Measurements from ENCODE around the gene FAM171A2.

Gene FAM171A2

DNA sequence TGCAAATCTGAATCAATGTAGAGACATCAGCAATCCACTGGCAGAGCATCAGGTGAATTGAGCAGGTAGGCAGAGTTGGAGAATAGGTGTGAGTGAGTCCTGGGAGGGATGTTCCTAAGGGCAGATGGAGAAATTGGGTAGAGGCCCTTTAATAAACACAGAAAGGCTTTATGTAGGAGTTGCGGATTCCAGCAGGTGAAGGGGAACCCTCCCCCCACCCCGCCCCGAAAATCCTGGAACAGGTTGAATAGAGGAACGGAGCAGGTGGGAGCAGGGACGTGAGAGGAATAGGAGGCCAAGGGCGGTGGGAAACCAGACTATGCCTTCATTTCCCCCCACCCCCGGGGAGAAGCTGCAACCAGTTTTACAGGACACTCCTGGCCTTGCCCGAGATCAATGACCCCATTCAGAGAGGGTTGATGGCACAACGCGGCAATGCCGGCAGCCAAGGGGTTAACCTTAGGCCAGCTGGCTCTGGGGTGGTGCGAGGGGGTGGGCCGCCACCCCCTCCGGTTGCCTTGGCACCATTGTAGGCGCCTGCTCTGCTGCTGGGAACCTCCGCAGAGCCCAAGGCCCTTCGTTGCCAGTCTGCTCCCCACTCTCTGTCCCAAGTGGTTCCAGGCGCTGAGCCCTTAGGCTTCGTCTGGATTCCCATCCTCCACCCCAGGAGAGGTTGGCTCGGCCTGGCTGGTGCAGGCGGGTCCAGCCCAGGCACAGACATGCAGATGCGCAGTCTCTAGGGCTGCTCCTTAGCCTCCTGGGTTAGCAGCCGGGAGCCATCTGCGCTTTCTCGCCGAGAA, 56.1 kb downstream of the FAM171A2 start:
- DNase-seq (ENCODE audit: low read depth, low spot score): no peak

DNA sequence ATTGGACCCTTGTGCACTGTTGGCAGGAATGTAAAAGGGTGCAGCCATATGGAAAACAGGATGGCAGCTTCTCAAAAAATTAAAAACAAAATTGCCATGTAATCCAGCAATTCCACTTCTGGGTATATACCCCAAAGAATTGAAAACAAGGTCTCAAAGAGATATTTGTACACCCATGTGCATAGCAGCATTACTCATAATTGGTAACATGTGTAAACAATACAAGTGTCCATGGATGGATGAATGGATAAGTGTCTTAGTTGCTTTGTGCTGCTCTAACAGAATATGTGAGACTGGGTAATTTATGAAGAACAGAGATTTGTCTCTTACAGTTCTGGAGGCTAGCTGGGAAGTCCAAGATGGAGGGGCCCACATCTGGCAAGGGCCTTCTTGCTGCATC, 59.0 kb downstream of the FAM171A2 start:
- no peak for DNase-seq (ENCODE audit: low read depth, low spot score)

Data from iPS DF 19.7 (cell line).